ENCODE measurements around the gene UVRAG. TPM values are rescaled to one million over a fixed set of nuclear protein-coding genes. Genes with fewer than 3 reads are reported as not detected.

UVRAG gene
- total and polyA plus RNA-seq, 2 of the 13 experiments (the other 11 are each of a cell fraction or from before 2014, with no cell fraction given), result 9.7 to 17.3 TPM

DNA sequence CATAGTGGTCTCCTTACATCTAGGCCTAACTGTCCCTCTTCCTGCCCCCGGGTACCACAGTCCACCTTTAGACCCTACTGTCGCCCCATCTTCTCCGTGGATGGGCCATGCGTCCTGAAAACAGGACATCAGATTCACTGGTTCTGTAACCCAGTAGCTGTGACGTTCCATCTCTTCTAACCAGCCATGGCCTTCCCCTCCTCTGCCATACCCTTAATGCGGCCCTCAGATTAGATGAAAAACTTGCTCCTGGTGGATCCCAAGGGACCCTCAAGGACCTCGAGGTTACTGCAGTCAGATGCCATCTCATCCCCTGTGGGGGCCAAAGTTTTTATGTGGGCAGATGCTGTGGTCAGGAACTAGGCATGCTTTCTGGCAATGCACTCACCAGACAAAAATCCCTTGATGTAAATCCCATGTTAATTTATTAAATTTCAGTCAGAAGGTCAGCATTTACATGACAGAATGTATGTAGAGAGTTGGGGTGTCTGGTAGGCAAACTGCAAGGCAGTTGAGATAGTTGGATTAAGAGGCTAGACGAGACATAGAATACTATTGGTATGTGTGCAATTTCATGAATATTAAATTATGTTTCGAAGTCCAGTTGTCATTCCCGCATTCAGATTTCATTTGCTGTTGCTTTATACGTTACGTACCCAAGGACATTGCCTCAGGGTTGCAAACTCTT lies 327.0 kb downstream of the UVRAG start:
- ATAC-seq (no peak), DNase-seq (ENCODE audit: low spot score) (no peak), FAIRE-seq (no peak)
- ChIA-PET POLR2A (no interaction called here), CTCF (ENCODE audit: low intra/inter-chr PET ratio, low total read pairs) (no interaction called here)
- Histone ChIP-seq H3K4me2 (ENCODE audit: low read depth, low read length) (no peak overlapping the region), H3K4me3 (replicated peaks in 1 of 3; ENCODE audit: insufficient read depth in 1 of 3, low read depth in 2 of 3, low read length in 3 of 3) (no peak overlapping the region), H4K20me1 (ENCODE audit: insufficient read depth, low read length) (no peaks in the 10 kb centered on the region), H3K79me2 (ENCODE audit: insufficient read depth, low read length) (no peaks in the 10 kb centered on the region), H2AFZ (ENCODE audit: low read length) (no peak overlapping the region), H3K27me3 (ENCODE audit: control insufficient read depth in 1 of 2, insufficient read depth in 2 of 2, low read length in 2 of 2) (no peaks in the 10 kb centered on the region), H3K9me3 (ENCODE audit: low read length) (no peaks in the 10 kb centered on the region), H3K4me1 (ENCODE audit: insufficient read depth, low read length) (peaks cover 4% of the 10 kb centered on the region), H3K36me3 (replicated peaks in 1 of 2; ENCODE audit: control insufficient read depth in 1 of 2, insufficient read depth in 2 of 2, low read length in 2 of 2) (peaks cover 4 to 27% of the 10 kb centered on the region in 2 experiments; a peak in 4 of 5 replicates), H3K27ac (ENCODE audit: extremely low read length, insufficient read depth, low read length) (no peak overlapping the region), H3K9ac (ENCODE audit: insufficient read depth, low read depth, low read length) (no peak overlapping the region)
- 96% methylated on average over 12 of the region's 12 CpGs for WGBS (ENCODE audit: low lambda C conversion rate)
- in situ Hi-C loops (cut with HindIII; ENCODE audit: extremely low pct_ligation_motif_present, low pct_unique_long_range_greater_than_20kb) (loop anchor here (10.0 kb wide), 1 partner anchor 63 kb away; the partner anchor contains the start of gene WNT11), intact Hi-C loops (cut with micrococcal nuclease; ENCODE audit: unreplicated experiment) (no loop called here)
- no TSS peak for BruUV-seq (replicated peaks)
- TF ChIP-seq TSC22D2 (CRISPR knock-in tag; IDR thresholded peaks at IDR 0.05; ENCODE audit: borderline replicate concordance) (no peak), SYNCRIP (IDR thresholded peaks at IDR 0.05; ENCODE audit: insufficient read depth, low read depth, low read length) (no peak), ZNF557 (CRISPR knock-in tag; IDR thresholded peaks at IDR 0.05) (no peak), ZNF253 (CRISPR knock-in tag; IDR thresholded peaks at IDR 0.05; ENCODE audit: borderline replicate concordance) (no peak), ZNF446 (CRISPR knock-in tag; IDR thresholded peaks at IDR 0.05) (no peak), ZNF577 (CRISPR knock-in tag; IDR thresholded peaks at IDR 0.05; ENCODE audit: borderline replicate concordance, low read depth) (no peak), PHF5A (CRISPR knock-in tag; IDR thresholded peaks at IDR 0.05; ENCODE audit: low read depth, unreplicated experiment) (no peak), KLF15 (CRISPR knock-in tag; IDR thresholded peaks at IDR 0.05; ENCODE audit: borderline replicate concordance) (no peak), TCF12 (IDR thresholded peaks at IDR 0.05) (no peak), TCF12 (CRISPR knock-in tag; IDR thresholded peaks at IDR 0.05) (no peak)
- TF ChIP-seq, protein P1, sequence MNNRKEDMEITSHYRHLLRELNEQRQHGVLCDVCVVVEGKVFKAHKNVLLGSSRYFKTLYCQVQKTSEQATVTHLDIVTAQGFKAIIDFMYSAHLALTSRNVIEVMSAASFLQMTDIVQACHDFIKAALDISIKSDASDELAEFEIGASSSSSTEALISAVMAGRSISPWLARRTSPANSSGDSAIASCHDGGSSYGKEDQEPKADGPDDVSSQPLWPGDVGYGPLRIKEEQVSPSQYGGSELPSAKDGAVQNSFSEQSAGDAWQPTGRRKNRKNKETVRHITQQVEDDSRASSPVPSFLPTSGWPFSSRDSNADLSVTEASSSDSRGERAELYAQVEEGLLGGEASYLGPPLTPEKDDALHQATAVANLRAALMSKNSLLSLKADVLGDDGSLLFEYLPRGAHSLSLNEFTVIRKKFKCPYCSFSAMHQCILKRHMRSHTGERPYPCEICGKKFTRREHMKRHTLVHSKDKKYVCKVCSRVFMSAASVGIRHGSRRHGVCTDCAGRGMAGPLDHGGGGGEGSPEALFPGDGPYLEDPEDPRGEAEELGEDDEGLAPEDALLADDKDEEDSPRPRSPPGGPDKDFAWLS (CRISPR knock-in tag; IDR thresholded peaks at IDR 0.05; ENCODE audit: borderline replicate concordance), result no peak
- TF ChIP-seq, protein P2, sequence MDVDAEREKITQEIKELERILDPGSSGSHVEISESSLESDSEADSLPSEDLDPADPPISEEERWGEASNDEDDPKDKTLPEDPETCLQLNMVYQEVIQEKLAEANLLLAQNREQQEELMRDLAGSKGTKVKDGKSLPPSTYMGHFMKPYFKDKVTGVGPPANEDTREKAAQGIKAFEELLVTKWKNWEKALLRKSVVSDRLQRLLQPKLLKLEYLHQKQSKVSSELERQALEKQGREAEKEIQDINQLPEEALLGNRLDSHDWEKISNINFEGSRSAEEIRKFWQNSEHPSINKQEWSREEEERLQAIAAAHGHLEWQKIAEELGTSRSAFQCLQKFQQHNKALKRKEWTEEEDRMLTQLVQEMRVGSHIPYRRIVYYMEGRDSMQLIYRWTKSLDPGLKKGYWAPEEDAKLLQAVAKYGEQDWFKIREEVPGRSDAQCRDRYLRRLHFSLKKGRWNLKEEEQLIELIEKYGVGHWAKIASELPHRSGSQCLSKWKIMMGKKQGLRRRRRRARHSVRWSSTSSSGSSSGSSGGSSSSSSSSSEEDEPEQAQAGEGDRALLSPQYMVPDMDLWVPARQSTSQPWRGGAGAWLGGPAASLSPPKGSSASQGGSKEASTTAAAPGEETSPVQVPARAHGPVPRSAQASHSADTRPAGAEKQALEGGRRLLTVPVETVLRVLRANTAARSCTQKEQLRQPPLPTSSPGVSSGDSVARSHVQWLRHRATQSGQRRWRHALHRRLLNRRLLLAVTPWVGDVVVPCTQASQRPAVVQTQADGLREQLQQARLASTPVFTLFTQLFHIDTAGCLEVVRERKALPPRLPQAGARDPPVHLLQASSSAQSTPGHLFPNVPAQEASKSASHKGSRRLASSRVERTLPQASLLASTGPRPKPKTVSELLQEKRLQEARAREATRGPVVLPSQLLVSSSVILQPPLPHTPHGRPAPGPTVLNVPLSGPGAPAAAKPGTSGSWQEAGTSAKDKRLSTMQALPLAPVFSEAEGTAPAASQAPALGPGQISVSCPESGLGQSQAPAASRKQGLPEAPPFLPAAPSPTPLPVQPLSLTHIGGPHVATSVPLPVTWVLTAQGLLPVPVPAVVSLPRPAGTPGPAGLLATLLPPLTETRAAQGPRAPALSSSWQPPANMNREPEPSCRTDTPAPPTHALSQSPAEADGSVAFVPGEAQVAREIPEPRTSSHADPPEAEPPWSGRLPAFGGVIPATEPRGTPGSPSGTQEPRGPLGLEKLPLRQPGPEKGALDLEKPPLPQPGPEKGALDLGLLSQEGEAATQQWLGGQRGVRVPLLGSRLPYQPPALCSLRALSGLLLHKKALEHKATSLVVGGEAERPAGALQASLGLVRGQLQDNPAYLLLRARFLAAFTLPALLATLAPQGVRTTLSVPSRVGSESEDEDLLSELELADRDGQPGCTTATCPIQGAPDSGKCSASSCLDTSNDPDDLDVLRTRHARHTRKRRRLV (CRISPR knock-in tag; IDR thresholded peaks at IDR 0.05), result no peak
- TF ChIP-seq, protein P3, sequence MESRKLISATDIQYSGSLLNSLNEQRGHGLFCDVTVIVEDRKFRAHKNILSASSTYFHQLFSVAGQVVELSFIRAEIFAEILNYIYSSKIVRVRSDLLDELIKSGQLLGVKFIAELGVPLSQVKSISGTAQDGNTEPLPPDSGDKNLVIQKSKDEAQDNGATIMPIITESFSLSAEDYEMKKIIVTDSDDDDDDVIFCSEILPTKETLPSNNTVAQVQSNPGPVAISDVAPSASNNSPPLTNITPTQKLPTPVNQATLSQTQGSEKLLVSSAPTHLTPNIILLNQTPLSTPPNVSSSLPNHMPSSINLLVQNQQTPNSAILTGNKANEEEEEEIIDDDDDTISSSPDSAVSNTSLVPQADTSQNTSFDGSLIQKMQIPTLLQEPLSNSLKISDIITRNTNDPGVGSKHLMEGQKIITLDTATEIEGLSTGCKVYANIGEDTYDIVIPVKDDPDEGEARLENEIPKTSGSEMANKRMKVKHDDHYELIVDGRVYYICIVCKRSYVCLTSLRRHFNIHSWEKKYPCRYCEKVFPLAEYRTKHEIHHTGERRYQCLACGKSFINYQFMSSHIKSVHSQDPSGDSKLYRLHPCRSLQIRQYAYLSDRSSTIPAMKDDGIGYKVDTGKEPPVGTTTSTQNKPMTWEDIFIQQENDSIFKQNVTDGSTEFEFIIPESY (CRISPR knock-in tag; IDR thresholded peaks at IDR 0.05), result no peak

Data from HepG2 (cell line).